Suppressor macrophage treated with lipopolysaccharide for 4 hours (primary cell): Measurements from ENCODE around the gene ATXN7L1.
"Not testable (repeated sequence)": the region's sequence is repeated elsewhere in the genome, so short reads cannot be mapped to it uniquely, and the experiment has no call there.

Experiments
- DNase-seq: peaks from one replicate; pipeline ENCODE4 v3.0.0-alpha.2; 2020

The ATXN7L1 gene

GRCh38 chr7:105857009-105857952 lies 19.1 kb downstream of the ATXN7L1 start:
- DNase-seq, result no peak

GRCh38 chr7:105854498-105854897 lies 21.9 kb downstream of the ATXN7L1 start:
- no peak for DNase-seq

GRCh38 chr7:105853931-105854419 lies 22.4 kb downstream of the ATXN7L1 start:
- no peak for DNase-seq

- no peak for DNase-seq
These were observed 25.3 kb downstream of the ATXN7L1 start for GRCh38 chr7:105851064-105851463.

- DNase-seq, result no peak
These were observed 27.1 kb downstream of the ATXN7L1 start for GRCh38 chr7:105849122-105849855.

- no peak for DNase-seq
These were observed 30.0 kb downstream of the ATXN7L1 start for GRCh38 chr7:105846404-105846803.

GRCh38 chr7:105844681-105845080 lies 31.7 kb downstream of the ATXN7L1 start:
- not testable (repeated sequence) for DNase-seq

- DNase-seq, result peak; percentile 7
These were observed 34.5 kb downstream of the ATXN7L1 start for GRCh38 chr7:105841866-105842265.

GRCh38 chr7:105840981-105841749 lies 35.2 kb downstream of the ATXN7L1 start:
- peak; percentile 33 for DNase-seq

- no peak for DNase-seq
These were observed 37.1 kb downstream of the ATXN7L1 start for GRCh38 chr7:105839266-105839665.

GRCh38 chr7:105838627-105839231 lies 37.7 kb downstream of the ATXN7L1 start:
- DNase-seq, result no peak

GRCh38 chr7:105837765-105838626 lies 38.4 kb downstream of the ATXN7L1 start:
- DNase-seq, result no peak

GRCh38 chr7:105835441-105835840 lies 41.0 kb downstream of the ATXN7L1 start:
- DNase-seq, result peak; percentile 32

GRCh38 chr7:105831824-105832535 lies 44.4 kb downstream of the ATXN7L1 start:
- DNase-seq, result no peak

- no peak for DNase-seq
These were observed 45.1 kb downstream of the ATXN7L1 start for GRCh38 chr7:105831302-105831620.

GRCh38 chr7:105830405-105831301 lies 45.7 kb downstream of the ATXN7L1 start:
- DNase-seq, result no peak

- DNase-seq, result no peak
These were observed 46.6 kb downstream of the ATXN7L1 start for GRCh38 chr7:105829681-105830322.

GRCh38 chr7:105828141-105828540 lies 48.3 kb downstream of the ATXN7L1 start:
- no peak for DNase-seq

- no peak for DNase-seq
These were observed 49.1 kb downstream of the ATXN7L1 start for GRCh38 chr7:105827151-105827875.
